OCI-LY7 (cell line): ENCODE results near the gene TRIM40. TPM values are rescaled to one million over a fixed set of nuclear protein-coding genes. Genes with fewer than 3 reads are reported as not detected.

Experiments
- BruUV-seq: library from RNA; stranded (reverse); fragments of 400-500 nt; replicated peaks from 2 replicates; lab custom pipeline; 2021; lab: Mats Ljungman, UMichigan
- CTCF ChIA-PET: fragments of 300-600 bp; sonication (Branson Sonifier 250); formaldehyde crosslinking; loops from one replicate; lab custom pipeline; 2022; ENCODE audit warnings: antibody characterized with exemption; ENCODE audit not compliant: unreplicated experiment; lab: Charles Lee
- POLR2A ChIA-PET: fragments of 300-600 bp; sonication (Branson Sonifier 250); formaldehyde crosslinking; loops from one replicate; lab custom pipeline; 2022; ENCODE audit warnings: antibody characterized with exemption; lab: Charles Lee
- DNase-seq: peaks from one replicate; pipeline ENCODE4 v3.0.0-alpha.2; 2015; ENCODE audit warnings: low spot score
- H2AFZ ChIP-seq: fragments of 200-600 bp; sonication (generic), shearing (Covaris generic); 2 replicates; pipeline ENCODE4 v1.6.1; 2014; ENCODE audit warnings: mild to moderate bottlenecking, antibody characterized with exemption, low read length, moderate library complexity
- H3K27ac ChIP-seq: fragments of 200-600 bp; sonication (generic); 2 replicates; pipeline ENCODE4 v1.5.1; 2014; ENCODE audit warnings: mixed run types, low read depth, mild to moderate bottlenecking, moderate library complexity, low read length, inconsistent platforms; ENCODE audit not compliant: poor library complexity, severe bottlenecking
- H3K36me3 ChIP-seq: fragments of 200-600 bp; sonication (generic); 2 replicates; pipeline ENCODE4 v1.6.1; 2014; ENCODE audit warnings: mild to moderate bottlenecking, antibody characterized with exemption, low read length, moderate library complexity, mixed read lengths; ENCODE audit not compliant: insufficient read depth
- H3K4me1 ChIP-seq: fragments of 200-600 bp; sonication (generic); 2 replicates; pipeline ENCODE4 v1.5.1; 2014; ENCODE audit warnings: mild to moderate bottlenecking, low read length; ENCODE audit not compliant: insufficient read depth, poor library complexity, severe bottlenecking
- H3K4me2 ChIP-seq: fragments of 200-600 bp; sonication (generic); 2 replicates; pipeline ENCODE4 v1.6.1; 2014; ENCODE audit warnings: mild to moderate bottlenecking, low read length
- H3K4me3 ChIP-seq: fragments of 200-600 bp; sonication (generic); 2 replicates; pipeline ENCODE4 v1.5.1; 2014; ENCODE audit warnings: mild to moderate bottlenecking, low read depth, low read length; ENCODE audit not compliant: poor library complexity, severe bottlenecking
- H3K79me2 ChIP-seq: fragments of 200-600 bp; sonication (generic); 2 replicates; pipeline ENCODE4 v1.6.1; 2016; ENCODE audit warnings: low read depth, mild to moderate bottlenecking, low read length, moderate library complexity, mixed read lengths; ENCODE audit not compliant: insufficient read depth
- H3K9me2 ChIP-seq: fragments of 200-600 bp; sonication (generic); 2 replicates; pipeline ENCODE4 v1.6.1; 2016; ENCODE audit warnings: mild to moderate bottlenecking, low read length, mixed read lengths; ENCODE audit not compliant: insufficient read depth
- H3K9me3 ChIP-seq: fragments of 200-600 bp; sonication (generic); 2 replicates; pipeline ENCODE4 v1.6.1; 2014; ENCODE audit warnings: mild to moderate bottlenecking, mixed run types, low read length, mixed read lengths
- H4K20me1 ChIP-seq: fragments of 200-600 bp; sonication (generic); 2 replicates; pipeline ENCODE4 v1.6.1; 2014; ENCODE audit warnings: mild to moderate bottlenecking, antibody characterized with exemption, low read length, moderate library complexity, mixed read lengths; ENCODE audit not compliant: insufficient read depth
- EZH2phosphoT487 ChIP-seq: fragments of 200-600 bp; sonication (generic); IDR thresholded peaks from 2 replicates; pipeline ENCODE4 v1.6.1; 2018; ENCODE audit warnings: low read depth, borderline replicate concordance, mild to moderate bottlenecking, mixed run types, antibody characterized with exemption, low read length, moderate library complexity, mixed read lengths
- intact Hi-C: fragments of 100-400 bp; cut with micrococcal nuclease; formaldehyde crosslinking; loops from one replicate; pipeline ENCODE4 v1.10.0; 2022; ENCODE audit not compliant: unreplicated experiment
- total RNA-seq, 2 experiments: library from RNA; depleted of rRNA in 1 of 2; stranded (reverse); fragments of >200 nt in 1 of 2; shearing (Covaris generic) in 1 of 2; gene quantifications; 2 replicates each; pipeline ENCODE4 v1.2.3, GENCODE V29; 2014 to 2022
- TF ChIP-seq, protein P1 (sequence below): fragments of 200-600 bp; sonication (generic); conservative IDR thresholded peaks from 2 replicates; pipeline ENCODE4 v1.5.1; 2014; ENCODE audit warnings: mild to moderate bottlenecking, antibody characterized with exemption, low read length, moderate library complexity, mixed read lengths

TRIM40 gene
- total RNA-seq, 2 experiments from 2014 or later = not detected

DNA sequence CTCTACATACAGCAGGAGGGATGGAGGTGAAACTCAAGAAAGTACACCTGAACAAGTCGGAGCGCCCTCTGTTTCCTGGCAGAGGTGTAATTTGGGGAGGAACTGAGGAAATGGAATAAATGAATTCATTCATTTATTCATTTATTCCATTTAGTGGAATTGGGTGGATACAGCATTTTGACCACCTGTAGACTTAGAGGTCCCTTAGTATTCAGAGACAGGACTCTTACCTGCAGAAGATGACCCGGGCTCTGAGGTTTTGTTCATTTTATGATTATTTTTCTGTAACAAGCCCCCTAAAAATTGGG lies 32.1 kb upstream of the TRIM40 start:
- H3K9me3 ChIP-seq = no peaks in the 10 kb centered on the region
- intact Hi-C loops = loop anchor here (1.0 to 2.0 kb wide), 3 partner anchors 27 to 293 kb away; no protein-coding TSS in a partner anchor
- no peaks in the 10 kb centered on the region for H3K9me2 ChIP-seq
- no peak for TF ChIP-seq EZH2phosphoT487
- TF ChIP-seq, protein P1, sequence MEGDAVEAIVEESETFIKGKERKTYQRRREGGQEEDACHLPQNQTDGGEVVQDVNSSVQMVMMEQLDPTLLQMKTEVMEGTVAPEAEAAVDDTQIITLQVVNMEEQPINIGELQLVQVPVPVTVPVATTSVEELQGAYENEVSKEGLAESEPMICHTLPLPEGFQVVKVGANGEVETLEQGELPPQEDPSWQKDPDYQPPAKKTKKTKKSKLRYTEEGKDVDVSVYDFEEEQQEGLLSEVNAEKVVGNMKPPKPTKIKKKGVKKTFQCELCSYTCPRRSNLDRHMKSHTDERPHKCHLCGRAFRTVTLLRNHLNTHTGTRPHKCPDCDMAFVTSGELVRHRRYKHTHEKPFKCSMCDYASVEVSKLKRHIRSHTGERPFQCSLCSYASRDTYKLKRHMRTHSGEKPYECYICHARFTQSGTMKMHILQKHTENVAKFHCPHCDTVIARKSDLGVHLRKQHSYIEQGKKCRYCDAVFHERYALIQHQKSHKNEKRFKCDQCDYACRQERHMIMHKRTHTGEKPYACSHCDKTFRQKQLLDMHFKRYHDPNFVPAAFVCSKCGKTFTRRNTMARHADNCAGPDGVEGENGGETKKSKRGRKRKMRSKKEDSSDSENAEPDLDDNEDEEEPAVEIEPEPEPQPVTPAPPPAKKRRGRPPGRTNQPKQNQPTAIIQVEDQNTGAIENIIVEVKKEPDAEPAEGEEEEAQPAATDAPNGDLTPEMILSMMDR = no peak
- ChIA-PET CTCF (interaction anchor here (0.9 to 1.3 kb wide), 2 partner anchors 29 to 127 kb away, joined by 3 to 4 read pairs; no protein-coding TSS in a partner anchor), POLR2A (interaction anchor here (0.9 to 1.3 kb wide), 2 partner anchors 28 to 48 kb away, joined by 3 read pairs; no protein-coding TSS in a partner anchor)
- H3K36me3 ChIP-seq = no peaks in the 10 kb centered on the region
- H2AFZ ChIP-seq = no peak overlapping the region
- no peak overlapping the region for H3K27ac ChIP-seq
- no peak overlapping the region for H3K4me3 ChIP-seq
- no peaks in the 10 kb centered on the region for H4K20me1 ChIP-seq
- H3K4me2 ChIP-seq = no peak overlapping the region
- H3K79me2 ChIP-seq = no peaks in the 10 kb centered on the region
- no peak for DNase-seq
- no TSS peak for BruUV-seq
- H3K4me1 ChIP-seq = peaks cover 16% of the 10 kb centered on the region

DNA sequence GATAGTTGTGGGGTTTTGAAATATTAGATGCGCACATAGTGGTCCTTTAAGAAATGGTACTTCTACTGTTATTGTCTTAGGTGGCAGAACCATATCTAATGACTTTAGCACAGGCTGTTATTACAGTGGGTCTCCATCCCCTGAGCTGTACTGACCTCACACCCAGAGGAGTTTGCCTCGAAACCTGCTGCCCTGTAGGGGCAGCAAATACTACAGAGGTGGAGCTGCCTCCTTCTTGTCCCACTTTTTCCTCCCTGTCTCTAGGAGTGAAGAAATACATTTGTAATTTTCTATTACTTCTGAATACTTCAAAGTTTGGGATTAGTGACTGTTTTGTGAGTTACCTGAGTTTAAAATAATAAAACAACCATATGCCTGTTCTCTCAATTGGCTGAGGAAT lies 31.3 kb upstream of the TRIM40 start:
- DNase-seq = no peak
- H3K27ac ChIP-seq = no peak overlapping the region
- H2AFZ ChIP-seq = no peak overlapping the region
- TF ChIP-seq EZH2phosphoT487 = no peak
- TF ChIP-seq, protein P1 = no peak; the same call in 1 of the 2 replicates
- no peak overlapping the region for H3K4me3 ChIP-seq
- H3K36me3 ChIP-seq = no peaks in the 10 kb centered on the region
- H3K4me2 ChIP-seq = no peak overlapping the region
- peaks cover 16% of the 10 kb centered on the region for H3K4me1 ChIP-seq
- ChIA-PET CTCF (no interaction called here), POLR2A (interaction anchor here (0.7 to 1.3 kb wide), 2 partner anchors 47 to 670 kb away, joined by 3 read pairs; no protein-coding TSS in a partner anchor)
- H4K20me1 ChIP-seq = no peaks in the 10 kb centered on the region
- intact Hi-C loops = no loop called here
- no peaks in the 10 kb centered on the region for H3K79me2 ChIP-seq
- BruUV-seq = no TSS peak
- no peaks in the 10 kb centered on the region for H3K9me3 ChIP-seq
- no peaks in the 10 kb centered on the region for H3K9me2 ChIP-seq

DNA sequence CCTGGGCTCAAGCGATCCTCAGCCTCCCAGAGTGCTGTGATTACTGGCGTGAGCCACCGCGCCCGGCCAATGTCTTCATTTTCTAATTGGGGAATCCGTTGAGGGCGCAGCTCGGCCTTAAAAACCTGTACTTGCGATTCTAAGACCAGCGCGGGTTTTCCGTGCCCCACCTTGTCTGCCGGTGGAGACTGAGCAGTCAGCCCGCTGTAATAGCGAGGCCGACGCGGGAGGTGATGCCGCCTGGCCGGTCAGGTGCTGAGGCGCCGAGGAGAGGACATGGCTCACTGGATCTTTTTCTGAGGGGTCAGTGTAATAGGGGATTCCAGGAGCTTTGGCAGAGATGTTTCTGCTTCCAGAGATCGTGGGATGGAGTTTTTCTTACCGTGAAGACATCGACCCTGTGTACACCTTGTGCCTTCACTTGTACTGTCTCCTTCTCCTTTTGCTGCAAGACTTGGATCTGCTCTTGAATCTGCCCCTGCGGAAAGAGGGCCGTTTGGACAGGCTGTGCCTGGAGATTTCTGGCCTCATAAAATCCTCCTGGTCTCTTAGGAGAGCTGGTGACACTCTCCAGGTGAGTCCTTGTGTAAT lies 24.6 kb upstream of the TRIM40 start:
- TF ChIP-seq, protein P1 = no peak
- TF ChIP-seq EZH2phosphoT487 = no peak
- intact Hi-C loops = no loop called here
- Histone ChIP-seq H3K4me3 (no peak overlapping the region), H3K4me1 (no peaks in the 10 kb centered on the region), H3K9me3 (no peaks in the 10 kb centered on the region), H3K27ac (no peak overlapping the region), H4K20me1 (no peaks in the 10 kb centered on the region), H2AFZ (no peak overlapping the region), H3K9me2 (no peaks in the 10 kb centered on the region), H3K79me2 (no peaks in the 10 kb centered on the region), H3K4me2 (no peak overlapping the region), H3K36me3 (no peaks in the 10 kb centered on the region)
- no peak for DNase-seq
- POLR2A ChIA-PET = no interaction called here
- CTCF ChIA-PET = interaction anchor here (0.8 kb wide), 1 partner anchor 19 kb away, joined by 3 read pairs; no protein-coding TSS in a partner anchor
- no TSS peak for BruUV-seq
